ENCODE data around the gene MAGEF1. TPM values are rescaled to one million over a fixed set of nuclear protein-coding genes. Genes with fewer than 3 reads are reported as not detected.

MAGEF1 gene
- total and polyA plus RNA-seq, 9 donors, result 52.5 to 80.7 (median 73.5) TPM

- Histone ChIP-seq H3K36me3 (ENCODE audit: control insufficient read depth, insufficient read depth, low read length) (no peaks in the 10 kb centered on the region), H3K4me3 (ENCODE audit: low read length) (peak overlapping the region; percentile 16), H3K9me3 (replicated peaks; ENCODE audit: control insufficient read depth, low read depth, low read length) (no peaks in the 10 kb centered on the region), H3K27me3 (ENCODE audit: control insufficient read depth, insufficient read depth, low read length) (no peaks in the 10 kb centered on the region), H3K4me1 (ENCODE audit: control insufficient read depth, insufficient read depth, low read length) (peaks cover 91% of the 10 kb centered on the region), H3K27ac (ENCODE audit: low read length) (peak overlapping the region; percentile 98)
- 9% methylated on average over 15 of the region's 23 CpGs for WGBS (ENCODE audit: insufficient coverage)
- DNase-seq, result peak; percentile 98
Measured at GRCh38 chr3:184691397-184692231, 20.2 kb downstream of the MAGEF1 start.

- Histone ChIP-seq H3K27ac (ENCODE audit: low read length) (peak overlapping the region; percentile 98), H3K4me3 (ENCODE audit: low read length) (no peak overlapping the region), H3K4me1 (ENCODE audit: control insufficient read depth, insufficient read depth, low read length) (peaks cover 94% of the 10 kb centered on the region), H3K36me3 (ENCODE audit: control insufficient read depth, insufficient read depth, low read length) (no peaks in the 10 kb centered on the region), H3K9me3 (replicated peaks; ENCODE audit: control insufficient read depth, low read depth, low read length) (no peaks in the 10 kb centered on the region), H3K27me3 (ENCODE audit: control insufficient read depth, insufficient read depth, low read length) (no peaks in the 10 kb centered on the region)
- 38% methylated on average over 11 of the region's 16 CpGs for WGBS (ENCODE audit: insufficient coverage)
- DNase-seq, result peak; percentile 85
Measured at GRCh38 chr3:184690192-184690883, 21.5 kb downstream of the MAGEF1 start.

- Histone ChIP-seq H3K4me3 (ENCODE audit: low read length) (no peak overlapping the region), H3K9me3 (replicated peaks; ENCODE audit: control insufficient read depth, low read depth, low read length) (no peaks in the 10 kb centered on the region), H3K4me1 (ENCODE audit: control insufficient read depth, insufficient read depth, low read length) (peaks cover 86% of the 10 kb centered on the region), H3K27ac (ENCODE audit: low read length) (peak overlapping the region; percentile 98), H3K36me3 (ENCODE audit: control insufficient read depth, insufficient read depth, low read length) (no peaks in the 10 kb centered on the region), H3K27me3 (ENCODE audit: control insufficient read depth, insufficient read depth, low read length) (no peaks in the 10 kb centered on the region)
- no peak for DNase-seq
- WGBS (ENCODE audit: insufficient coverage), result 35% methylated on average over 3 of the region's 7 CpGs
Measured at GRCh38 chr3:184688882-184689271, 23.0 kb downstream of the MAGEF1 start.

DNA sequence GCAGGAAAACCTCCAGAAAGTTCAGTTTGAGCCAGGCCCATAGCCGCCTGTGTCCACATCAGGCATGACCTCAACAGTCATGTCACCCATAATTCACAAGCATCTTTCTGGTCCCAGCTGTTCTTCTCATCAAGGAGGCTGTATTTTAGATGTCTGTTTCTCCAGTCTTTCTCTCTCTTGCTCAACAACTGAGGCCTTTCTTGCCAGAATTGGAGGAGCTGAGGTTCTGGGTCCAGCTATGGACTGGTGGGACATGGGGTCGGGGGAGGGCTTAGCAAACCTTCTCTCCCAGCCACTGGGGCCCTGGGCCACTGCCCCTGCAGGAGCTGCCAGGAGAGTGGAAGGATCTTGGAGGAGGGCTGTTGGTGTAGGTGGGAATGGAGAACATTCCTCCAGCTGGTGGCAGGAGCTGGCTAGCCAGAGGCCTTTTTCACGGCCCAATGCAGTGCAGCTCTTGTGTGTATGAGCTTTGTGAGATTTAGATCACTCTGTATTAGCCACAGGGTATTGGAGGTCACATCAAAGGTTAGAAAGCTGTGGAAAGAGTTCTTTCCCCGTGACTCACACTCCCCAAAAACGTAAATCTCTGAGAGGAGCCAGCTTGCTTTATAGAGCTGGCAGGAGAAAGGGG lies 23.5 kb downstream of the MAGEF1 start:
- 19% methylated on average over 3 of the region's 5 CpGs for WGBS (ENCODE audit: insufficient coverage)
- H3K4me3 ChIP-seq (ENCODE audit: low read length), result no peak overlapping the region

DNA sequence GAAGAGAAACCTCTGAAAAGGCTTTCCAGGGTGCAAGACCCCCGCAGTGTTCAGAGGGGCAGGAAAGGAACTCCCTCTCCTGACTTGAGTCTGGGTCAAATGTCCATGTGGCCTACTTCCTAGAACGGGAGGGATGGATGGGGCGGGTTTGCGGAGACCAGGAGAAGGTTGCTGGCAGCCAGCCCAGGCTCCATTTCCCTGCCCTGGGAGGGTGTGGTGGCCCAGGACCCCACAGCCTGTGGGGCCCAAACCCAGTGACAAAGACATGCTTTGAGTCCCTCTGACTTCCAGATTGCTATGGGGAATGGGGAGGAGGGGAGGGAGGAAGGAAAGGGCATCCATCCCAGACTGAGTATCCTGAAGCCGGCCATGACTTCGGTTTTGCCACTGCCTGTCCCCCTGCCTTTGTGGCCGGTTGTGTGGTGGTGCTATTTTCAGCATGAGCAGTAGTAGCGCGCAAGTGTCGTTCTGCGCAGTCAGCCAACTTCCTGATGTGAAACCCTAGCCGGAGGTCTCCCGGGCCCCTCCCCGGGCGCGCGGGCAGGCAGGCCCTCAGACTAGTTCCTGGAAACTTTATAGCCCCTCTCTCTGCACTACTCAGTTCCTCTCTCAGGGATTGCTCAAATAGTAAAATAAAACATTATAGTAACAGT lies 24.4 kb downstream of the MAGEF1 start:
- H3K9me3 ChIP-seq (replicated peaks; ENCODE audit: control insufficient read depth, low read depth, low read length), result no peaks in the 10 kb centered on the region
- no peaks in the 10 kb centered on the region for H3K27me3 ChIP-seq (ENCODE audit: control insufficient read depth, insufficient read depth, low read length)
- H3K36me3 ChIP-seq (ENCODE audit: control insufficient read depth, insufficient read depth, low read length), result no peaks in the 10 kb centered on the region
- WGBS (ENCODE audit: insufficient coverage), result 9% methylated on average over 16 of the region's 17 CpGs
- no peak overlapping the region for H3K4me3 ChIP-seq (ENCODE audit: low read length)
- H3K27ac ChIP-seq (ENCODE audit: low read length), result peak overlapping the region; percentile 98
- peak; percentile 95 for DNase-seq
- peaks cover 72% of the 10 kb centered on the region for H3K4me1 ChIP-seq (ENCODE audit: control insufficient read depth, insufficient read depth, low read length)

More for the DNA sequence above, 23.5 kb downstream of the MAGEF1 start:
- no peaks in the 10 kb centered on the region for H3K27me3 ChIP-seq (ENCODE audit: control insufficient read depth, insufficient read depth, low read length)
- H3K4me1 ChIP-seq (ENCODE audit: control insufficient read depth, insufficient read depth, low read length), result peaks cover 81% of the 10 kb centered on the region
- peak; percentile 97 for DNase-seq
- peak overlapping the region; percentile 98 for H3K27ac ChIP-seq (ENCODE audit: low read length)
- H3K36me3 ChIP-seq (ENCODE audit: control insufficient read depth, insufficient read depth, low read length), result no peaks in the 10 kb centered on the region
- no peaks in the 10 kb centered on the region for H3K9me3 ChIP-seq (replicated peaks; ENCODE audit: control insufficient read depth, low read depth, low read length)

DNA sequence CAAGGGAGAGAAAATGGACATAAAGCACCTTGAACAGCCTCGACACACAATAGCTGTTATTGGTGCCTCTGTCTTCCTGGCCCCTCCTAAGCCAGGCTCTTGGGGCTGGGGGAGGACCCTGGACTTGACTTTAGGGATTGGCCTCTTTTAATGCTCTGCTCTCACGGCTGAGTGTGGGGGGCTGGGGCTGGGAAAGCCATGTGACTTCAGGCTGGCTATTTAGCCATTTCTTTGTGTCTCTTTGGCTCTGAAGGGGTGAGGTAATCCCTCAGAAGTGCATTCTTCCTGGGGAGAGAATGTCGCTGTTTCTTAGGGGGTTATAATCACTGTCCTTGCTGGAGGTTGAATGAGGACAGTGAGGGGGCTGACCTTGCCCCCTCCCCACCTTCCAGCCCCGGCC lies 26.2 kb downstream of the MAGEF1 start:
- Histone ChIP-seq H3K27me3 (ENCODE audit: control insufficient read depth, insufficient read depth, low read length) (no peaks in the 10 kb centered on the region), H3K27ac (ENCODE audit: low read length) (peak overlapping the region; percentile 86), H3K9me3 (replicated peaks; ENCODE audit: control insufficient read depth, low read depth, low read length) (no peaks in the 10 kb centered on the region), H3K4me3 (ENCODE audit: low read length) (no peak overlapping the region), H3K36me3 (ENCODE audit: control insufficient read depth, insufficient read depth, low read length) (no peaks in the 10 kb centered on the region), H3K4me1 (ENCODE audit: control insufficient read depth, insufficient read depth, low read length) (peaks cover 55% of the 10 kb centered on the region)
- peak; percentile 90 for DNase-seq
- 11% methylated on average over 1 of the region's 4 CpGs for WGBS (ENCODE audit: insufficient coverage)

- no peaks in the 10 kb centered on the region for H3K36me3 ChIP-seq (ENCODE audit: control insufficient read depth, insufficient read depth, low read length)
- no peak overlapping the region for H3K4me3 ChIP-seq (ENCODE audit: low read length)
- H3K27me3 ChIP-seq (ENCODE audit: control insufficient read depth, insufficient read depth, low read length), result no peaks in the 10 kb centered on the region
- H3K4me1 ChIP-seq (ENCODE audit: control insufficient read depth, insufficient read depth, low read length), result peaks cover 51% of the 10 kb centered on the region
- peak overlapping the region; percentile 86 for H3K27ac ChIP-seq (ENCODE audit: low read length)
- 100% methylated on average over 1 of the region's 4 CpGs for WGBS (ENCODE audit: insufficient coverage)
- no peak for DNase-seq
- no peaks in the 10 kb centered on the region for H3K9me3 ChIP-seq (replicated peaks; ENCODE audit: control insufficient read depth, low read depth, low read length)
Measured at GRCh38 chr3:184685055-184685454, 26.8 kb downstream of the MAGEF1 start.

DNA sequence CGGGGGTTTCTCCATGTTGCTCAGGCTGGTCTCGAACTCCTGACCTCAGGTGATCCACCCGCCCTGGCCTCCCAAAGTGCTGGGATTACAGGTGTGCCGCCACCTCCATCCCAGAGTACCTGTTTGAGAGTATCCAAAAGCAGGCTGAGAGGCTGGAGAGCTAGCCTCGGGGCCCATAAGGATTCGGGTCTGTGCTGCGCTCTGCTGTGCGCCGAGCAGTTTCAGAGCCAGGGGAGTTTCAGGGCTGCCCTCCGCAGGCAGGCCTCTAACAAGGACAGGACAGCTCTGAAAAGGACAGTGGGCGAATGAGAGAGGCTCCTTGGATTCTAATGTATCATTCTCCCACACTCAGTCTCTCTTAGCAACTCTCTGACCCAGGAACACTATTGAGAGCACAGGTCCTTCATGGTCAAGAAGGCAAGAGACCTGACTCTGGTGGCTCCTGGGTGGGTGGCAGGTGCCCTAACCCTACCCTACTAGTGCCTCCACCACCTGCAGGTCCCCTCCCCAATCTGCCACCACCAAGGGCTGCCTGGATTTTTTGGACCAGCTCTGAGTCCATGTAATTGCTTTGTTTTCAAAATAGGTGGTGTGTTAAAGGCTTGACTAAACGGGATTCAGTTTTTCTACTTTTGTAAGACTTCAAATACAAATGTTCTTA lies 27.8 kb downstream of the MAGEF1 start:
- Histone ChIP-seq H3K27me3 (ENCODE audit: control insufficient read depth, insufficient read depth, low read length) (no peaks in the 10 kb centered on the region), H3K36me3 (ENCODE audit: control insufficient read depth, insufficient read depth, low read length) (no peaks in the 10 kb centered on the region), H3K4me1 (ENCODE audit: control insufficient read depth, insufficient read depth, low read length) (peaks cover 51% of the 10 kb centered on the region), H3K9me3 (replicated peaks; ENCODE audit: control insufficient read depth, low read depth, low read length) (no peaks in the 10 kb centered on the region), H3K4me3 (ENCODE audit: low read length) (no peak overlapping the region), H3K27ac (ENCODE audit: low read length) (no peak overlapping the region)
- WGBS (ENCODE audit: insufficient coverage), result 90% methylated on average over 10 of the region's 12 CpGs
- no peak for DNase-seq

DNA sequence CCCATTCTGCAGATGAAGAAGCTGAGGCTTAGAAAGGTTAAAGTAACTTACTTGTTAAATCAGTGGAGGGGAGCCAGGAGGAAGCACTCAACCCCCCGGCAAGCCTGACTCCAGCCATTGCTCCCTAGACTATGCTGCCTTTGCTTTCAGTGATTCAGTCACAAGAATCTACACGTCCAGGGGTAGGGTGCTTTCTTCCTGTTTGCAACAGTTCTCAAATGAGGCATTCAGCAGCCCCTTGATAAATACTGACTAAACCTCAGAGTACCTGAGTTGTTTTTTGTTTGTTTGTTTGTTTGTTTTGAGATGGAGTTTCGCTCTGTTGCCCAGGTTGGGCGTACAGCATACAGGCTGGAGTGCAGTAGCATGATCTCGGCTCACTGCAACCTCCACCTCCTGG lies 28.6 kb downstream of the MAGEF1 start:
- Histone ChIP-seq H3K4me3 (ENCODE audit: low read length) (no peak overlapping the region), H3K4me1 (ENCODE audit: control insufficient read depth, insufficient read depth, low read length) (peaks cover 51% of the 10 kb centered on the region), H3K9me3 (replicated peaks; ENCODE audit: control insufficient read depth, low read depth, low read length) (no peaks in the 10 kb centered on the region), H3K27me3 (ENCODE audit: control insufficient read depth, insufficient read depth, low read length) (no peaks in the 10 kb centered on the region), H3K36me3 (ENCODE audit: control insufficient read depth, insufficient read depth, low read length) (no peaks in the 10 kb centered on the region), H3K27ac (ENCODE audit: low read length) (no peak overlapping the region)
- DNase-seq, result no peak
- whole genome bisulfite sequencing (ENCODE audit: insufficient coverage), result no CpG with 5 or more reads among the region's 5 CpGs
